RPMI7951 (cell line): ENCODE measurements around the gene ADARB1. TPM values are rescaled to one million over a fixed set of nuclear protein-coding genes. Genes with fewer than 3 reads are reported as not detected.
A peak's percentile ranks its signal among the peaks of the same experiment; 100 is the strongest.
"Not testable (repeated sequence)": the region's sequence is repeated elsewhere in the genome, so short reads cannot be mapped to it uniquely, and the experiment has no call there.

Experiments used
- DNase-seq: peaks from one replicate; pipeline ENCODE4 v3.0.0-alpha.2; 2012; ENCODE audit warnings: low read depth
- total RNA-seq: library from RNA; depleted of rRNA; stranded (reverse); fragments of >200 nt; shearing (Covaris generic); gene quantifications from 2 replicates; pipeline ENCODE4 v1.2.3, GENCODE V29; 2014; rRNA removed

ADARB1 gene, protein sequence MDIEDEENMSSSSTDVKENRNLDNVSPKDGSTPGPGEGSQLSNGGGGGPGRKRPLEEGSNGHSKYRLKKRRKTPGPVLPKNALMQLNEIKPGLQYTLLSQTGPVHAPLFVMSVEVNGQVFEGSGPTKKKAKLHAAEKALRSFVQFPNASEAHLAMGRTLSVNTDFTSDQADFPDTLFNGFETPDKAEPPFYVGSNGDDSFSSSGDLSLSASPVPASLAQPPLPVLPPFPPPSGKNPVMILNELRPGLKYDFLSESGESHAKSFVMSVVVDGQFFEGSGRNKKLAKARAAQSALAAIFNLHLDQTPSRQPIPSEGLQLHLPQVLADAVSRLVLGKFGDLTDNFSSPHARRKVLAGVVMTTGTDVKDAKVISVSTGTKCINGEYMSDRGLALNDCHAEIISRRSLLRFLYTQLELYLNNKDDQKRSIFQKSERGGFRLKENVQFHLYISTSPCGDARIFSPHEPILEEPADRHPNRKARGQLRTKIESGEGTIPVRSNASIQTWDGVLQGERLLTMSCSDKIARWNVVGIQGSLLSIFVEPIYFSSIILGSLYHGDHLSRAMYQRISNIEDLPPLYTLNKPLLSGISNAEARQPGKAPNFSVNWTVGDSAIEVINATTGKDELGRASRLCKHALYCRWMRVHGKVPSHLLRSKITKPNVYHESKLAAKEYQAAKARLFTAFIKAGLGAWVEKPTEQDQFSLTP
- total RNA-seq: 1.2 and 1.3 TPM in 2 replicates

DNA sequence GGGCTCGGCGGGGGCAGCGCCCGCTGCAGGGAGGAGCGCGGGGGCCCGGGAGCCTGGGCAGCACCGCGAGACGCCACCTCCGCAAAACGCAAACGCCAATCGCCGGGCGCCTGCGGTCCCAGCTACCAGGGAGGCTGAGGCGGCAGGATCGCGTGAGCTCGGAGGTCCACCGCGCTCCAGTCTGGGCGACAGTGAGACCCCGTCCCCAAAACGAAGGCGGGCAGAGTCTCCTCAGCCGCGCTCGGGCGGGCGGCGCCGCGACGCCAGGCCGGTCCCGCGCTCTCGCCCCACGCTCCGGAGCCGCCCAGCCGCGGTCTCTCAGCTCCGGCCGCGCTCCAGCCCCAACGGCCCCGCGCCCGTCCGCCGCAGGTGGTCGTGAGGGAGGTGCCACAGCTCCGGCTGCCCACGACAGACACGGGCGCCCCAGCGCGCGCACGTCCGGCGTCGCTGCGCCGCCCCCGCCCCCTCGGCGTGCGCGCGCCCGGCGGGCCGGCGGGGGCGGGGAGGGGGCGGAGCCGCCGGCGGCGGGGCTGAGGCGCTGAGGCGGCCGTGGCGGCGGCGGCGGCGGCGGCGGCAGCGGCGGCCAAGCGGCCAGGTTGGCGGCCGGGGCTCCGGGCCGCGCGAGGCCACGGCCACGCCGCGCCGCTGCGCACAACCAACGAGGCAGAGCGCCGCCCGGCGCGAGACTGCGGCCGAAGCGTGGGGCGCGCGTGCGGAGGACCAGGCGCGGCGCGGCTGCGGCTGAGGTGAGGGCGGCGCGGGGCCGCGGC lies at the start of gene ADARB1:
TSS of gene ADARB1 (plus strand) at position 533 of the 770 bp plus-strand sequence. CDS start 97,077 bp downstream, outside the sequence.
- DNase-seq: peak; percentile 55

DNA sequence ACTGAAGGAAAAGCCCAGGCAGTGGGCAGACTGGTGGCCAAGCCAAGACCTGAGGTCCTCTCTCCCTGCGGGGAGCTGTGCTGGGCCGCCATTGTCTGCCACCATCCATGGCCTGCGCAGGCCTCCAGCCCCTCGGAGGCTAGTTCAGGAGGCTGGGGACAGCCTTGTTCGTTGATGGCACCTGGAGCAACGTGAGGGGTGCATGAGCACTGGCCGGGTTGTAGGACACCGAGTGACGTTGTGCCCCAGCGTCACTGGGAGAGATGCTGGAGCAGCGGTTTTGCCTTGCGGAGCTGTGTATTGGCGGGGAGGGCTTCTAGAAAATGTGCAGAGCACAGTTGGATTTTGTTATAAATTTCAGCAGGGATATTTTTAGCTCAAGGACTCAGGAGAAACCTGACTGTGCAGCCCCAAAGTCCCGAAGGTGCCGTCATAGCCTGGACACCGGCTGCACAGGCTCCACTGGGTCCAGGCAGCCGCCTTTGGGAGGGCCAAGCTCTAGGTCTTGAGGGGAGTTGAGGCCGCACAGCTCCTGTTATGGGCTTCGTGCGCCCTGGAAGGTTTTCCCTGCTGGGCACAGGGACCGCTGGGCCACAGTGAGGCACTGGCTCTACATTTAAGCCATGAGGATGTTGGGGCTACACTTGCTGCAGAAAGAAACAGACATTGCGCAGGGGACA lies 48.2 kb upstream of the ADARB1 start:
- DNase-seq: no peak

DNA sequence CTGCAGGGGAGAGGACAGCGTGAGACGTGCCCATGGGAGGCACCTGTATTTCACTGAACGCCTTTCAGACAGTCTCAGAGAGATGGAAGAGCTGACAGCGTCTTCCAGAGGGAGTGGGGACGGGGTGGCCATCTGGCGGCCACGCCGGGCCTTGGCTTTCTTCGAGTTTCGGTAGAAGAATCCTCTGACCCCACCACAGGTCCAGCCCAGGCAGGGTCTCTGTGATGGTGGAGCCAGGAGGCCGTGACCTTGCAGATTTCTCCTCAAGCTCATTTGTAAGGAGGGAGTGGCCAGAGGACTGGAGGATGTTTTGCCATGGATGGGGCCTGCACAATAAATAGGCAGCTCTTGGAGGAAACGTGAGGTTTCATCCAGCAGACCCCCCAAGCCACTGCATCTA lies 47.6 kb upstream of the ADARB1 start:
- DNase-seq: no peak

DNA sequence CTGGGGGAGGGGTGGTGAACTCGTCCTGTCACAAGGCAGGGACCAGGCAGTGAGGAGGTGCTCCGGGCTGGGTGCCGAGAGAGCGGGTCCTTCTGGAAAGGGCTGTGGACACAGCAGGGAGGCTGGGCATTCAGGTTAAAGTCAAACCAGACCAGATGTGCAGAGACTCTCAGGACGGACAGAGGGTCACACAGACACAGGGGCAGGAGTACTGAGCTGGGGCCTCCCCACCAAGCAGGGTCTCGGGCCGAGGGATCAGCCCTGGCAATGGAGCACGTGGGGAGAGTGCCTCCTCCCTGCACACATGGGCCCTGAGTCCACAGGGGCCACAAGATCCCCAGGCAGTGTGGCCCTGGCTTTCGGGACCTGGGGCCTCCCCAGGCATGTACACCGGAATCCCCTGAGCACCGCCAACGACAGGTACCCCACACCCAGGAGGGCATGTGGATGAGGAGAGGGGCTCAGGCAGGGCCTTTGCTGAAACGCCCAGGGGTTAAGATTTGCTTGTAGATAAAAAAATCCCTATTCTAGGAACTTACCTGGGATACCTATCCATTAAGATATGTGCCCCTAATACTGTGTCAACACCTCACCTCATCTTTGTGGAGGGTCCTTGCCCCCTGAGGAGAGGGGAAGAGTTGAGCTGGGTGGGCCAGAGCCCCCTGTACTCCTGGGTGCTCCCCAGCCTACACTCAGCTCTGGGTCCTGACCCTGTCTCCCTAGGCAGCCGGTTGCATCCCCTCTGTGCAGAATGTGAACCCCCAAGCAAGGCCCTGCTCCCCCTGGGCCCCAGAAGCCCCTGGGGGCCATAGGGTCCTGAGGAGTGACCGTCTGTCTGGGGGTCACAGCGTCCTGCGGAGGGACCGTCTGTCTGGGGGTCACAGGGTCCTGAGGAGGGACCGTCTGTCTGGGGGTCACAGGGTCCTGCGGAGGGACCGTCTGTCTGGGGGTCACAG lies 46.9 kb upstream of the ADARB1 start:
- DNase-seq: no peak

DNA sequence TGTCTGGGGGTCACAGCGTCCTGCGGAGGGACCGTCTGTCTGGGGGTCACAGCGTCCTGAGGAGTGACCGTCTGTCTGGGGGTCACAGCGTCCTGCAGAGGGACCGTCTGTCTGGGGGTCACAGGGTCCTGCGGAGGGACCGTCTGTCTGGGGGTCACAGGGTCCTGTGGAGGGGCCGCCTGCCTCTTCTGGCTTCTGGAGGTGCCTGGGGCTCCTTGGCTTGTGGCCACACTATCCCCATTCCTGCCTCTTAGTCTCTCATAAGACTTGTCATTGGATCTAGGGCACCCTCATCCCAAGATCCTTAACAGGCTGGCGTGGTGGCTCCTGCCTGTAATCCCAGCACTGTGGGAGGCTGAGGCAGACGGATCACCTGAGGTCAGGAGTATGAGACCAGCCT lies 45.7 kb upstream of the ADARB1 start:
- not testable (repeated sequence) for DNase-seq

DNA sequence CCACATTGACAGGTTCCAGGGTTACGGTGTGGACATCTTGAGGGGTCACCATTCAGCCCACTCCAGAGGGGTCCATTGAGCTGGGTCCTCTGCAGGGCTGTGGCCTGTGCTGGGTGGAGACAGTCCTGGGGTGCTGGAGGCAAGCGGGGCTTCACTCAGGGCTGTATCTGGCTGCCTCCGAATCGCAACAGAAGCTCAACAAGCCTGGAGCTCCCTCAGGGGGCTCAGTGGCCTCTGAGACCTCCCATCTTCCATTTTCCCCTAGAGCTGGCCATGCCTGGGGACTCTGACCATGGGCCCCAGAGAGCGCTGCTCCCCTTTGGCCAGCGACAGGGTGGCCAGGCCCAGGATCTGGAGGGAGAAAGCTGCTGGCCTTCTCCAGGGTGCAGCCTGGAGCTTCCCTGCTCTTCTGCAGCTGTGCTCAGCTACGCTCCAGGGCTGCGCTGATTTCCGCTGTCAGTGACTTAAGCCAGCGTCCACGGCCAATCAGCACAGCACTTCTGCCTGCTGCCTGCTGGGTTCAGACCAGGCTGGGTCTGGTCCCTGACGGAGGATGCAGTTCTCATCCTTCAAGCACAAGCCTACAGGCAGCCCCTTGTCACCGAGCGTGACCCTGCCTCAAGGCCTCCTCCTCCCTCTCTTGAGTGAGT lies 45.0 kb upstream of the ADARB1 start:
- no peak for DNase-seq

DNA sequence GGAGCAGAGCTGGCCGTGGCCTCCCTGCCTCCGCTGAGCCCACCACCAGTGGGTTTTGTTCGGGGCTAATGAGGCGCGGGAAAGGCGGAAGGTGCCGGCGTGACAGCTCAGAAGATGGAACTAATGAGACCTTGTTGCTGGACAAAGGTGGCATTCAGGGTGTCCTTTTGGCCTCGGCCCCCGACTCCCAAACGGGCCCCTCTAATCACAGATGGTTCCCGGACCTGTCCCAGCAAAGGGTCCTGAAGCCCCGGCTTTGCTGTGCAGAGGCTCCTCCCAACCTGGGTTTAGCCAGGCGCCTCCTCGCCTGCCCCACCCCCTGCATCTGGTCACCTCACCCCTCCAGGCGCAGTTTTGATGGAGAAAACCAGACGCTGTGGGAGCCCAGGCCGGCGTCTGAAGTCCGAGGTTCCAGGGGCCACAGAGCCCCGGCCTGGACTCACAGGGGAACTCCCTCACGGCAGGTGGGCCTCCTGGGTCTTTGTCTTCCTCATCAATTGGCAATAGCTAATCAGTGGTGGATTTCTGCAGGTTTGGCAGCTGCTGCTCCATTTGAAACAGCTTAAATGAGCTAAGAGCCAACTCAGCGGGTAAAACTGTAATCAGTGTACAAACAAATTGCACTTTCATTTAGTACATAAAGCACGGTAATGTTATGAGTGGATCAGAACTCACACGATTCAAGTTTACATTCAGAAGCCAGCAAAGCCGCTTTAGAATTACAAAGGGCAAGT lies 44.3 kb upstream of the ADARB1 start:
- no peak for DNase-seq

DNA sequence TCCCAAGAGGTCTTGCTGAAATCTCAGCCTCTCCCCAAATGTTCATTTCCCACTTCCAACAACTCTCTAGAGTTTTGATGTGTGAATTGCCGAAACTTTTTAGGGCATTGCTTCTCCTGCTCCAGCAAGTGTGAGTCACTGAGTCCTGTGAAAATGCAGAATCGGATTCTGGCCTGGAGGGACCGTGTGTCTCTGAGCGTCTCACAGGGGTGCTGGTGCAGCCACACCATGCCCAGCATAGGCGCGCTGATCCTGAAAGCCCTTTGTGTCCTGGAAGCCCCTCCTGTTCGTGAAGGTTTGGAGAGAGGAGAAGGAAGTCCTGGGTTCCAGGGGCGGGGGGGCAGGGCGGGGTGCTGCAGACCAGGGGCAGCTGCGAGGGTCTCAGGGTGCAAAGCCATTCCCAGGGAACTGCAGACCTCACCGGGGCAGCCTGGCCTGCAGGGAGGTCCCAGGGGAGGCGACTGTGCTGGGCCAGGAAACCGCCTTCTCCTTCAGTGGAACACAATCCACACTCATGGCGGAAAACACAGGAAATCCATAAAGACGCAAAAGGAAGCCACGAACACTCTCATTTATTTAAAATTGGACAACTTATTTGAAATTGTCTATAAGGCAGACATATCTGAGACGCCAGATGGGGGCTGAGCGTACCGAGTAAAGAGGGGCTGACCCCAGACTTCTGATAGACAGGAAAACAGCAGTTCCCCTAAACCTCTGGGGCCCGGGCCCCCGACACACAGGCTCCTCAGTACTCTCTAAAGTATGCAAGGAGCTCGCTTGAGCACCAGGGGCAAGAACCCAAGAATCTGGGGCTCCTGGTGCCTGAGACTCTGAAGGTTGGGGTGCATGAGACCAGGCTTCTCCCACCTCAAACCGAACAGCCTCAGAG lies 43.5 kb upstream of the ADARB1 start:
- no peak for DNase-seq

DNA sequence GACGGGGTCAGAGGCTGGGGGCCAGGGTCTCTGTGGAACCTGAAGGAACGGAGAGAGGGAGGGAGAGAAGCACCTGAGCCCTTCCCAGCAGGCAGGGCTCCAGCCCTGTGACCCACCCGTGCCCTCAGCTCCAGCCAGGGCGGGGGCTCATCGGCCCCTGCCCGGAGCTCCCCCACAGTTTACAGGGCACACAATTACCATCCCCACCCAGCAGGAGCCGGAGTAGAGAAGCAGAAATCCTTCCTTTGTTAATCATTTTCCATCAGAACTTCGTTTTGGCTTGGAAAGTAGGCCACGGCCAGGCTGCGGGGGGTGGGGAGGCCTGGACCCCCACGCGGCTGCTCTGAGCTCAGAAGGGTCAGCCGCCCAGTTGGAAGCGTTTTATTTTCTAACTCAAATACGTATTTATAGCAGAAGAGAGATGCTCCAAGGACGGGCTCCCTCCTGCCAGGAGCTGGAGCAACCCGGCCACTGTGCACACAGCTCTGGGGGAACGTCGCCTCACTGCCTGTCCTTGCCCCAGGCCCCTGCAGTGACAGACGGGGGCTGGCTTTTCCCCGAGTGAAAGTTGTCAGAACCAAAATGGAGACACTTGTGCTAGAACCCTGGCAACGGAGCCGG lies 42.7 kb upstream of the ADARB1 start:
- no peak for DNase-seq

DNA sequence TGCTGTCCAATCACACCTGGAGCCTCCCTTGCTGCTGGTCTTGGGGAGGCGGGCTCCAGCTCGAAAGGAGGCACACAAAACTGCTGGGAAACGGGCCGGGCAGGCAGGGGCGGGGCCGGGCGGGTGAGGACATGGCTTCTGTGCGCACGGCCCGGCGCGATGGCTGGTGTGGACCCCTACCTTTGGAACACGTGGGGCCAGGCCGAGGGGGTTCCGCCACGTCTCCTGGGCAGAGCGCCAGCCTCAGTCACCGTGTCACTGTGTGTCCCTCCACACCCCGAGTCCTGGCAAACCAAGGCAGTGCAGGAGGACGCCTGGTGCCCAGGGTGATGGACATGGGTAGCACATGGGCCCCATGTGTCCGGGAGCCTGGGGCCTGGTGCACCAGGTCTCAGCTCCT lies 42.0 kb upstream of the ADARB1 start:
- no peak for DNase-seq

DNA sequence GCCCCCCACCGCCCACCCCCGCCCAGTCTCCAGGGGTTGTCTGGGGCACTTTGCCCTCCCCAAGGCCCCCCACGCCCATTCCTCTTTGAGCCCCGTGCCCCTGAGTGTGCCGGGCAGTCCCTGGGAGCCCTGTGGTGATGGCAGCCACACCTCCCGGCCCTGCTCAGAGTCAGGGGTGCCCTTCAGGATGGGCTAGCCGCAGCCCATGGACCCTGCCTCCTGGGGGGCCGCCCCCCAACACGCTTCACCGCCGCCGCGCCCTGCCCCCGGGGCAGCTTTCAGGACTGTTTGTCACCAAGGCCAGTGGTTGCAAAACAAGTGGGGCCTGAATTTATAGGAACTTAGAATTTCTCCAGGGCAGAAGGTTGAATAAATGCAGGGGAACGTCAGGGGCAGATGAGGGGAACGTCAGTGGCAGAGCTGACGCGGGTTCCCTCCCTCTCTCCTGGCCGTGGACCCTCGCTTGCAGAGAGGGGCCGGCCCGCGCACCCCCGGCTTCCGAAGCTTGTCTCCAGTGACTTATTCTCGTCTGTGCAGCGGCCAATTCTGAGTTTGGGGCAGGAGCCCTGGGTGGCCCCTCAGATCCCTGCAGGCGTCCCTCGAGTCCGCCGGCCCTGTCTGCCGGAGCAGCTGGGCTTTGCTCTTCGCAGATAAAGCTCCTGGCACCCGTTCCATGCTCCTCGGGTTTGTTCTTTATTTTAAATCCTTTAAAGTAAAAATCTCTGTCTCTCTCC lies 41.2 kb upstream of the ADARB1 start:
- no peak for DNase-seq

DNA sequence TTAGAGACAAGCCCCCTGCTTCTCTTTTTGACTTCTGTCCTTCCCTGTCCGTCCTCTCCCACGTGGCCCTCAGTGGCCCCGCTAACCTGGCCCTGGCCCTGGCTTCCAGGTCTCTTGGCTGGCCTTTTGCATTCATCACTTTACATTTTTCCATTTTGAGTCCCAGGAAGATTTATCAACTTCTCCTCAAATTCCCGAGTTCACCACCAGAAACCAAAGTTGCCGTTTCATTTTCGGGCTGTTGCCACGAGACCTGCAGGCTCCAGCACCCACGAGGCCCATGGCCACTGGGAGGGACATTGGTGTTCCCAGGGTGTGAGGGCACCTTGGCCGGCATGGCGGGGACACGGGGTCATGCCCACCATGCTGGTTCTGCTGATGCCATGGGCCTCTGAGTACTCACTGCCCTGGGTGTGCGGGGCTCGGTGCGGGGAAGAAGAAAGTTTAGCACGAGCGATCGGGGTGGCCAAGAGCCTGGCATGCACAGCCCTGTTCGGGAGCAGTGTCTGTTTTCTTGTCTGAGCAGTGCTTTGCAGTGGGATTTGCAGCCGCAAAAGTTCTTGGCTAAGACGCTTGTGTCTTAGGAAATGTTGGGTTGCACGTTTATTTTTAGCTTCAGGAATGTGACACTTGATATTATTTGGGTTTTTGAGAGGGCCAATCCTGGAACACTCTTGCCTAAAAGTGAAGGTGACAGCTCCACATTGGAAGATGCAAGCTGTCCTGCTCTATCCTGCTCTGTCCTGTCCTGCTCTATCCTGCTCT lies 40.4 kb upstream of the ADARB1 start:
- no peak for DNase-seq

DNA sequence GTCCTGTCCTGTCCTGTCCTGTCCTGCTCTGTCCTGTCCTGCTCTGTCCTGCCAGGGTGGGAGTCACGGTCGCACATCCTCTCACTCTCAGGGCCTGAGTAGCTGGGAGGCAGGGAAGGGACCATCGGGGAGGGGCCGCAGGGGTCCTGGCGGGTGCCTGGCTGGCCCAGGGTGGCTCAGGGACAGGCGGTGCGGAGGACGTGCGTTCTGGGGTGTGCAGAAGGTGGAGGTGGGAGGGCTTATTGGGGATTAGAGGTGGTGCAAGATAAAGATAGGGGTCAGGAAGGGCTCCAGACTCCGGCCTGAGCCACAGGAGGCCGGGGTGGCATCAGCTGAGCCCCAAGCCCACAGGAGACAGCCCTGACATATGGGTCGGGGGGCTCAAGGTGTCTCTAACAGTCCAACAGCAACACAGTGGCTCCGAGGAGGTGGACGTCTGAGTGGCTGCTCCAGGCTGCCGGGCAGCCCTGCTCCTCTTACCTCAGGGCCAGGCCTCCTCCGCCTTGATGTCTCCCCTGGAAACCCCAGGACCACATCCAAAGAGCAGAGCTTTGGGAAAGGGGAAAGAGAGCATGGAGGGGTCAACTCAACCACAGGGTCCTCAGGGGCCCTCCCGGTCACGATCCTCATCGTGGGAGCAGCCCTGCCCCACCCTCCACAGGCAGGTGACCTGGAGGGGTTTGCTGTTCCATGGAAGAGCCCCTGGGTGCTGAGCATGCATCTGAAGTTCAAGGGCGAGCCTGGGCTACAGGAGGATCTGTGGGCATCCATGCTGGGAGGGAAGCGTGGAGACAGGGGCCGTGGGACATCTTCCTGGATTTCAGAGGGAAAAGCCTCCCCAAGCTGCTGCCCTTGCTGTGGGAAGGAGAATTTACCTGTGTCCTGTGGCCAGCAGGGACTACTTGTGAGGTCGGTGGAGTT lies 39.6 kb upstream of the ADARB1 start:
- DNase-seq: no peak

DNA sequence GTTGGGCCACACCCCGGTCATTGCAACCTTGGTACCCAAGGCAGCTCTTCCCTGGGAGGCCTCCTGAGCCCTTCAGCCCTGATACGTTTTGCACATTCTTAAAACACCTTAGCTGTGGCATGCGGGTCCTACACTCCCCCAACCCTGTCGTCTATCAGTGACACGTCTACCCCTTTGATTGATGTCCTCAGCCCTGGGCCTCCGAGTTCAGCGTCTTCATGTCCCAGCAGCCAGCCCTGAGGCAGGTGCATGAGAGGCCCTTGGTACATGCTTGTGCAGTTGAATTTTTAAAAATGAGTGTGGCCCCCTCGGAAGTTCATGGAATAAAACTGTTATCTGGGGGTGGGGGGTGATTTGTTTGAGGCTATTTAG lies 38.9 kb upstream of the ADARB1 start:
- no peak for DNase-seq

DNA sequence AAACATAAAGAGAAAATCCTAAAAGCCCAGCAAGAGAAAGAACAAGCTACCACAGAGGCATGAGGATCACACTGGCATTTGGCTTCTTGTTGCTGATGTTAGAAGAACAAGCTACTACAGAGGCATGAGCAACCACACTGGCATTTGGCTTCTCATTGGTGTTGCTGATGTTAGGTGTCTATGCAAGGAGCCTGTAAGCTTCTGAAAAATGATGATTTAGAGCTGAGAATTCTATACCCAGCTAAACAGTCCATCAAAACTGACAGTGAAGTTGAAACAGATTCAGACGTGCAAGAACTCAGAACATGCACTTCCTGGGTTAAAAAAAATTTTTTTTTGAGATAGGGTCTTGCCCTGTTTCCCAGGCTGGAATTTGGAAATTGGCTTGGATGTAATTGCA lies 37.8 kb upstream of the ADARB1 start:
- no peak for DNase-seq
